ENCODE data around the gene KRTAP5-1. TPM values are rescaled to one million over a fixed set of nuclear protein-coding genes. Genes with fewer than 3 reads are reported as not detected.
"Not testable (repeated sequence)": the region's sequence is repeated elsewhere in the genome, so short reads cannot be mapped to it uniquely, and the experiment has no call there.

The KRTAP5-1 gene
- total RNA-seq, 1 donor from 2014 or later, result not detected

DNA sequence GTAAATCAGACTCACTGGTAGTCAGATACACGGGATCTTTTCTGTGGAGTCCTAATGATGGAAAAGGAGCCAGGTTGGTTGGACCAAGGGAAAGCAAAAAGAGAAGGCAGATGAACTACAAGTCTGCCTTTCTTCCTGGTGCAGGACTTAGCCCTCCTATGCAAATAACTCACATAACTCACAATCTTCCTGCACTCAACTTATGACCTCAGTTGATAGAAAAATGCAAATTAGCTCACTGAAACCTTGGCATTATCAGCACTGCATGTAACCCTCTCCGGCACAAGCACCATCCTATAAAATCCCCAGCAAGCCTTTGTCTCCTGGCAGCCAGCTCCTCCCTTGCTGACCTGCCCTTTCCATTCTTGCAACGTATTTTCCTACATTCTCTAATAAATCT lies 16.6 kb upstream of the KRTAP5-1 start:
- DNase-seq (ENCODE audit: low read depth), result not testable (repeated sequence)

DNA sequence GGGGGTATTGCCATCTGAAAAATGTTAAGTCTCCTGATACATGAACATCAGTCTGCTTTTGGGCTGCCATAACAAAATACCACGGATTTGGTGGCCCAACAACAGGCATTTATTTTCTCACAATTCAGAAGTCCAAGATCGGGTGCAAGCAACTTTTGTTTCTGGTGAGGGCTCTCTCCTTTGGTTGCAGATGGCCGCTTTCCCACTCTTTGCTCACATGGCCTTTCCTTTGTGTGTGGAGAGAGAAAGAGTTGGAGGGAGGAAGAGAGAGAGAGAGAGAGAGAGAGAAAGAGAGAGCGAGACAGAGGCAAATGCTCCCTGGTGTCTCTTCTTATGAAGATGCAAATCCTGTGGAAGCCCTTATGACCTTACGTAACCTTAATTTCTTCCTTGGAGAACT lies 15.5 kb upstream of the KRTAP5-1 start:
- no peak for DNase-seq (ENCODE audit: low read depth)

DNA sequence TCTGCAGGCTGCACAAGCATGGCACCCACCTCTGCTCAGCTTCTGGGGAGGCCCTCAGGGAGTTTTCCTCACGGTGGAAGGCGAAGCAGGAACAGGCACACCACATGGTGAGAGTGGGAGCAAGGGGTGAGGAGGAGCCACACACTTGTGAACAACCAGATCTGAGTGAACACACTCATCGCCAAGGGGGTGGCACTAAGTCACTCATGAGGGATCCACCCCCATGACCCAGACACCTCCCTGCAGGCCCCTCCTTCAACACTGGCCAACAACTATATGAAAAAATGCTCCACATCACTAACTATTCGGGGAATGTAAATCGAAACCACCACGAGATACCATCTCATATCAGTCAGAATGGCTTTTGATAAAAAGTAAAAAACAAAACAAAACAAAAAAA lies 13.7 kb upstream of the KRTAP5-1 start:
- no peak for DNase-seq (ENCODE audit: low read depth)

DNA sequence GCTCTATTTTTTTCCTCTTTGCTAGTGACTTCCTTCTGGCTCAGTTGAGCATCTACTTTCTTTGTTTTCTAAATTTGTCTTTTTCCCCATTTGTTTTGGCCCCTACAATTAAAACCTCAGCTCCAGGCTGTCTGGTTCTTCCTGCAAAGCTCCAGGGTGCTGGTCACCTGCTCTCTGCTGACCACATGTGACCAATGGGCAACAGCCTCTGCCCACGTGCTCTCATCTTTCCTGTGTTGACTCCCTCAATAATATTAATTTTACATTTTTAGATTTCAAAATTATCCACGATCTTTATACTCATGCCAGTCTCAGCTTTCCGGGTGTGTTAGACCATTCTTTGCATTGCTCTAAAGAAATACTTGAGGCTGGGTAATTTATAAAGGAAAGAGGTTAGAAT lies 13.3 kb upstream of the KRTAP5-1 start:
- DNase-seq (ENCODE audit: low read depth), result not testable (repeated sequence)

DNA sequence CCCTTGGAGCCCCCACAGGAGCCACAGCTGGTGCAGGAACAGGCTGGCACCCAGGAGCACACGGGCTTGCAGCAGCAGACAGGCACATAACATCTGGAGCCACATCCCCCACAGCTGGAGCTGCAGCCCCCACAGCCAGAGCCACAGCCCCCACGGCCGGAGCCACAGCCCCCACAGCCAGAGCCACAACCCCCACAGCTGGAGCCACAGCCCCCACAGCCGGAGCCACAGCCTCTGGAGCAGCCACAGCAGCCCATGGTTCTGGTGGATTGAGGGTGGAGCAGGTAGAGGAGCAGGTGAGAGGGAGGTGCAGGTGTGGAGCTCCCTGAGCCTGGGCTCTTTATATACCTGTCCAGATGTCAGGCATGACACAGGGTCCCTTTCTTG lies 12.9 kb upstream of the KRTAP5-1 start, which contains the start of gene KRTAP5-2:
Gene KRTAP5-2, minus strand, starts transcription at position 301 of the 387 bp plus-strand sequence. Its CDS starts 44 bp downstream, at position 257.
- no peak for DNase-seq (ENCODE audit: low read depth)

GRCh38 chr11:1597331-1597993 lies 12.4 kb upstream of the KRTAP5-1 start:
- no peak for DNase-seq (ENCODE audit: low read depth)

- DNase-seq (ENCODE audit: low read depth), result not testable (repeated sequence)
These were observed 11.6 kb upstream of the KRTAP5-1 start for GRCh38 chr11:1596576-1597121.

- DNase-seq (ENCODE audit: low read depth), result not testable (repeated sequence)
These were observed 11.0 kb upstream of the KRTAP5-1 start for GRCh38 chr11:1595994-1596575.

GRCh38 chr11:1592628-1593027 lies 7.5 kb upstream of the KRTAP5-1 start:
- no peak for DNase-seq (ENCODE audit: low read depth)

- no peak for DNase-seq (ENCODE audit: low read depth)
These were observed 4.9 kb upstream of the KRTAP5-1 start for GRCh38 chr11:1589996-1590395.

- DNase-seq (ENCODE audit: low read depth), result not testable (repeated sequence)
These were observed 4.3 kb upstream of the KRTAP5-1 start for GRCh38 chr11:1589191-1589963.

GRCh38 chr11:1586699-1587098 lies 1.6 kb upstream of the KRTAP5-1 start:
- no peak for DNase-seq (ENCODE audit: low read depth)

DNA sequence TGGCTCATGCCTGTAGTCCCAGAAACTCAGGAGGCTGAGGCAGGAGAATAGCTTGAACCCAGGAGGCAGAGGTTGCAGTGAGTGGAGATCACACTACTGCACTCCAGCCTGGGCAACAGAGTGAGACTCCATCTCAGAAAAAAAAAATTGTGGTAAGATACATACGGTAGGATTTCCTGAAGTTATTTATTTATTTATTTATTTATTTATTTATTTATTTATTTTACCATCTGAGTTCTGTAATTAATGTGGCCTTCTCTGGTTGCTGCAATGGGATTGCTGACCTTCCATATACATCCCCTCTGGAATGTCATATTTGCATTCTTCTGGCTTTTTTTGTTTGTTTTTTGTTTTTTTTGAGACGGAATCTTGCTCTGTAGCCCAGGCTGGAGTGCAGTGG lies 2.2 kb downstream of the KRTAP5-1 start:
- not testable (repeated sequence) for DNase-seq (ENCODE audit: low read depth)

- DNase-seq (ENCODE audit: low read depth), result no peak
These were observed 3.1 kb downstream of the KRTAP5-1 start for GRCh38 chr11:1581976-1582375.

DNA sequence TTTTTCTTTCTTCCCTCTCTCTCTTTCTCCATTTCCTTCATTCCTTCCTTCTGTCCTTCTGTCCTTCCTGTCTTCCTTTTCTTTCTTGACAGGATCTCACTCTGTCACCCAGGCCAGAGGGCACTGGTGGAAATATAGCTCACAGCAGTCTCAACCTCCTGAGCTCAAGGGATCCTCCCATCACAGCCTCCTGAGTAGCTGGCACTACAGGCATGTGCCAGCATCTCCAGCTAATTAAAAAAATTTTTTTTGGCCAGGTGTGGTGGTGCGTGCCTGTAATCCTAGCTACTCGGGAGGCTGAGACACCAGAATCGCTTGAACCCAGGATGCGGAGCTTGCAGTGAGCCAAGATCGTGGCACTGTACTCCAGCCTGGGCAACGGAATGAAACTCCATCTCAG lies 8.3 kb downstream of the KRTAP5-1 start:
- DNase-seq (ENCODE audit: low read depth), result no peak

DNA sequence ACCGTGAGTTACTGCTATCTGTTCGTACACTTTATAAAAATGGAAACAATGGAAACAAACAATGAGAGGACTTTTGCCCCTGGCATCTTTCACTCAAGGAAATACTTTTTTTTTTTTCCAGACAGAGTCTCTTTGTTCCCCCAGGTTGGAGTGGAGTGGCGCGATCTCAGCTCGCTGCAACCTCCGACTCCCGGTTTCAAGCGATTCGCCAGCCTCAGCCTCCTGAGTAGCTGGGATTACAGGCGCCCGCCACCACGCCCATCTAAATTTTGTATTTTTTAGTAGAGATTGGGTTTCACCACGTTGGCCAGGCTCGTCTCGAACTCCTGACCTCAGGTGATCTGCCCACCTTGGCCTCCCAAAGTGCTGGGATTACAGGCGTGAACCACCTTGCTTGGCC lies 9.3 kb downstream of the KRTAP5-1 start:
- not testable (repeated sequence) for DNase-seq (ENCODE audit: low read depth)

DNA sequence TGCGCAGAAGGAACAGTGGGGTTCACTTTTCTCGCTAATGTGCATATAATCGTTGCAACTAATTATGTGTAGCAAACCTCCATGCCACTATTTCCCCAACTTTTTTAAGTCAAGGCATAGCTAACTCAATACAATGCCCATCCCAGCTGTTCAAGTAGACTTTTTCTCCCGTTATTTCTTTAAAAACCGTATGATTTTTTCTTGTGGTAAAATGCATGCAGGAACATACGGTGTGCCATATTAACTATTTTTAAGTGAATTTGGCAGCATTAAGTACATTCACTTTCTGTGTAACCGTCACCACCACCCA lies 10.2 kb downstream of the KRTAP5-1 start:
- no peak for DNase-seq (ENCODE audit: low read depth)

GRCh38 chr11:1574238-1574932 lies 10.7 kb downstream of the KRTAP5-1 start:
- DNase-seq (ENCODE audit: low read depth), result no peak

DNA sequence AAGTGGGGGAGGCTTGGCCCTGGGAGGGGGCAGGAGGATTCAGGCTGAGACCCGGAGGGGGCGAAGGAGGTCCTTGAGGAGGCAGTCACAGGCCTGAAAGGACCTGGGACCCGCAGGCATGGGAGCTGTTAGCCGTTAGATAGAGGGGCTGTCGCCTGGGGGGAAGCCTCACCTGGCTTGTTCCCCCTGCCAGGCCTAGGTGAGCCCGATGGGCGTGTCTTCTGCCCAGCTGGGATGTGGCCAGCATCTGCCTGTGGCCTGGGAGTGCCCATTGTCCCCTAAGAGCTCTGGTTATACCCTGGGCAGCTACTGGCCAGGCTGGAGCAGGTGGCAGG lies 11.2 kb downstream of the KRTAP5-1 start:
- no peak for DNase-seq (ENCODE audit: low read depth)

- no peak for DNase-seq (ENCODE audit: low read depth)
These were observed 11.8 kb downstream of the KRTAP5-1 start for GRCh38 chr11:1573077-1573902.
